Caco-2 (cell line): ENCODE measurements around the gene BMP15. TPM values are rescaled to one million over a fixed set of nuclear protein-coding genes. Genes with fewer than 3 reads are reported as not detected.

ENCODE experiments used
- Bru-seq: library from RNA; stranded (reverse); fragments of 400-500 nt; gene quantifications from one replicate; lab custom pipeline; 2021; lab: Mats Ljungman, UMichigan
- BruChase-seq, 2 experiments: library from RNA; stranded (reverse); fragments of 400-500 nt; gene quantifications; one replicate each; lab custom pipeline; 2021; lab: Mats Ljungman, UMichigan
- BruUV-seq: library from RNA; stranded (reverse); fragments of 400-500 nt; replicated peaks from 2 replicates; lab custom pipeline; 2021; lab: Mats Ljungman, UMichigan
- CTCF ChIA-PET: fragments of 300-600 bp; sonication (Branson Sonifier 250); formaldehyde crosslinking; loops from one replicate; lab custom pipeline; 2022; ENCODE audit warnings: antibody characterized with exemption; lab: Charles Lee
- POLR2A ChIA-PET: fragments of 300-600 bp; sonication (Branson Sonifier 250); formaldehyde crosslinking; loops from one replicate; lab custom pipeline; 2022; ENCODE audit warnings: antibody characterized with exemption; lab: Charles Lee
- DNase-seq, 2 experiments: peaks; one replicate each; pipeline versions ENCODE4 v3.0.0 to v3.0.0-alpha.2; 2020 to 2022
- H3K27me3 ChIP-seq: replicated peaks from 2 replicates; pipeline ENCODE4 v1.6.0; 2011; ENCODE audit warnings: low read length; ENCODE audit not compliant: control insufficient read depth, insufficient read depth
- H3K36me3 ChIP-seq: 2 replicates; pipeline ENCODE4 v1.5.1; 2011; ENCODE audit warnings: low read length; ENCODE audit not compliant: control insufficient read depth, insufficient read depth
- H3K4me1 ChIP-seq: fragments of 250-450 bp; sonication (Bioruptor Pico); 2 replicates; pipeline ENCODE4 v1.5.1; 2020; ENCODE audit warnings: mild to moderate bottlenecking
- H3K4me3 ChIP-seq: 2 replicates; pipeline ENCODE4 v1.5.1; 2011; ENCODE audit warnings: low read depth, mild to moderate bottlenecking, control low read depth, low read length
- H3K9me3 ChIP-seq: fragments of 250-450 bp; sonication (Bioruptor Pico); 2 replicates; pipeline ENCODE4 v1.5.1; 2020; ENCODE audit warnings: mild to moderate bottlenecking, moderate library complexity
- H3K27ac Mint-ChIP-seq: one replicate; pipeline ENCODE4 v1.8.0; 2022; ENCODE audit warnings: mixed read lengths; ENCODE audit not compliant: unreplicated experiment
- H3K27me3 Mint-ChIP-seq: one replicate; pipeline ENCODE4 v1.8.0; 2022; ENCODE audit warnings: mixed read lengths; ENCODE audit not compliant: insufficient read depth, unreplicated experiment
- H3K36me3 Mint-ChIP-seq: one replicate; pipeline ENCODE4 v1.8.0; 2022; ENCODE audit warnings: mild to moderate bottlenecking, mixed read lengths; ENCODE audit not compliant: insufficient read depth, unreplicated experiment
- H3K4me1 Mint-ChIP-seq: one replicate; pipeline ENCODE4 v1.8.0; 2022; ENCODE audit warnings: low read depth, mixed read lengths; ENCODE audit not compliant: unreplicated experiment
- H3K4me3 Mint-ChIP-seq: one replicate; pipeline ENCODE4 v1.8.0; 2022; ENCODE audit warnings: mild to moderate bottlenecking, moderate library complexity, mixed read lengths; ENCODE audit not compliant: unreplicated experiment
- H3K9me3 Mint-ChIP-seq: one replicate; pipeline ENCODE4 v1.8.0; 2022; ENCODE audit warnings: mixed read lengths; ENCODE audit not compliant: unreplicated experiment
- intact Hi-C: fragments of 100-400 bp; cut with micrococcal nuclease; formaldehyde crosslinking; loops from one replicate; pipeline ENCODE4 v1.10.0; 2022; ENCODE audit not compliant: unreplicated experiment
- long read RNA-seq: library from polyadenylated mRNA; stranded (forward); transcript quantifications from one replicate; pipeline ENCODE4 v2.0.0, GENCODE V29; 2022
- total RNA-seq: library from RNA; stranded (reverse); gene quantifications from 2 replicates; pipeline ENCODE4 v1.2.3, GENCODE V29; 2022
- TF ChIP-seq, protein P1 (sequence below), 2 experiments: fragments of 200-600 bp in 1 of 2; IDR thresholded peaks; 1 replicate in 1 of 2; 2 replicates in 1 of 2; pipeline versions ENCODE4 v1.5.1 to v1.8.0; 2011 to 2022; ENCODE audit warnings: antibody characterized with exemption in 1 of 2, control low read depth in 1 of 2, inconsistent platforms in 1 of 2, low read depth in 1 of 2, low read length in 1 of 2, mild to moderate bottlenecking in 1 of 2, moderate library complexity in 1 of 2; ENCODE audit not compliant: insufficient read depth in 1 of 2, severe bottlenecking in 1 of 2, unreplicated experiment in 1 of 2

The BMP15 gene
- total RNA-seq: not detected in 2 replicates
- Bru-seq, nascent RNA: not detected
- not detected for BruChase-seq, experiment 1, labeled RNA remaining after a 2-hour chase
- not detected for BruChase-seq, experiment 2, labeled RNA remaining after a 6-hour chase
- long read RNA-seq: 0 reads

DNA sequence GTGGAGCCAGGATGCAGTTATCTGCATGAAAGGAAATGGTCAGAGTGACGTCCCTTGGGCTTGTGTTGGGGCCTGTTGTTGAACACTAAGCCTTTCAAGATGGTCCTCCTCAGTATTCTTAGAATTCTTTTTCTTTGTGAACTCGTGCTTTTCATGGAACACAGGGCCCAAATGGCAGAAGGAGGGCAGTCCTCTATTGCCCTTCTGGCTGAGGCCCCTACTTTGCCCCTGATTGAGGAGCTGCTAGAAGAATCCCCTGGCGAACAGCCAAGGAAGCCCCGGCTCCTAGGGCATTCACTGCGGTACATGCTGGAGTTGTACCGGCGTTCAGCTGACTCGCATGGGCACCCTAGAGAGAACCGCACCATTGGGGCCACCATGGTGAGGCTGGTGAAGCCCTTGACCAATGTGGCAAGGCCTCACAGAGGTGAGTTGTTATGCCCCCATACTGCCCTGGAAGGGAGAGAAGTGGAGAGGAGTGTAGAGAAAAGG, at the start of gene BMP15:
TSS of gene BMP15 (plus strand) at position 51 of the 492 bp plus-strand sequence. CDS start at position 100, 49 bp downstream.
- Mint-ChIP-seq H3K4me3 (no peak within 1 kb of the TSS), H3K9me3 (no peaks in the 10 kb centered on the region), H3K4me1 (no peaks in the 10 kb centered on the region), H3K27me3 (peaks cover 7% of the 10 kb centered on the region), H3K36me3 (no peaks in the 10 kb centered on the region), H3K27ac (no peak within 1 kb of the TSS)
- ChIA-PET POLR2A (no interaction called here), CTCF (no interaction called here)
- H3K36me3 ChIP-seq: no peaks in the 10 kb centered on the region
- H3K4me3 ChIP-seq: no peak within 1 kb of the TSS
- TF ChIP-seq, protein P1, sequence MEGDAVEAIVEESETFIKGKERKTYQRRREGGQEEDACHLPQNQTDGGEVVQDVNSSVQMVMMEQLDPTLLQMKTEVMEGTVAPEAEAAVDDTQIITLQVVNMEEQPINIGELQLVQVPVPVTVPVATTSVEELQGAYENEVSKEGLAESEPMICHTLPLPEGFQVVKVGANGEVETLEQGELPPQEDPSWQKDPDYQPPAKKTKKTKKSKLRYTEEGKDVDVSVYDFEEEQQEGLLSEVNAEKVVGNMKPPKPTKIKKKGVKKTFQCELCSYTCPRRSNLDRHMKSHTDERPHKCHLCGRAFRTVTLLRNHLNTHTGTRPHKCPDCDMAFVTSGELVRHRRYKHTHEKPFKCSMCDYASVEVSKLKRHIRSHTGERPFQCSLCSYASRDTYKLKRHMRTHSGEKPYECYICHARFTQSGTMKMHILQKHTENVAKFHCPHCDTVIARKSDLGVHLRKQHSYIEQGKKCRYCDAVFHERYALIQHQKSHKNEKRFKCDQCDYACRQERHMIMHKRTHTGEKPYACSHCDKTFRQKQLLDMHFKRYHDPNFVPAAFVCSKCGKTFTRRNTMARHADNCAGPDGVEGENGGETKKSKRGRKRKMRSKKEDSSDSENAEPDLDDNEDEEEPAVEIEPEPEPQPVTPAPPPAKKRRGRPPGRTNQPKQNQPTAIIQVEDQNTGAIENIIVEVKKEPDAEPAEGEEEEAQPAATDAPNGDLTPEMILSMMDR (IDR thresholded peaks at IDR 0.05; ENCODE audit: insufficient read depth in 1 of 2, low read depth in 1 of 2, low read length in 1 of 2, severe bottlenecking in 1 of 2, unreplicated experiment in 1 of 2): no peak
- H3K4me1 ChIP-seq: no peaks in the 10 kb centered on the region
- BruUV-seq: no TSS peak
- intact Hi-C loops: no loop called here
- H3K9me3 ChIP-seq: no peaks in the 10 kb centered on the region
- no peak for DNase-seq
- no peaks in the 10 kb centered on the region for H3K27me3 ChIP-seq

DNA sequence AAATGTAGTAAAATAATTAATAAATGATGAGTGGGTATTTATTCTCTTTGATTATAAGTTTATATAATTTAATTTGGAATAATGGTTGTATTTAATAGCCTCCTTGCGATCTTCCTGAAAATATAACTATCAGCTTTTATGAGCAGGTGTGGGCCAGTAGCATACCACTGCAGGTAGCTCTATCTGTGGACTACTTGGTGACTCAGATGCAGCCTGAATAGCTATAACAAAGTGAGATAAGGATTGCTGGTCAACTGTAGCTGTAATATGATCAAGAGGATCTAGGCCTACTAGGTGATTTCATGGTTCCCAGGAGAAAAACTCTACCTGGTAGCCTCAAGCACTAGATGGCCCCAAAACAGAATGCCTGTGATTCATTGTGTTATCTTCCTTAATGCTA, 47.1 kb upstream of the BMP15 start:
- H3K36me3 ChIP-seq: no peaks in the 10 kb centered on the region
- ChIA-PET CTCF (no interaction called here), POLR2A (no interaction called here)
- no peak overlapping the region for H3K4me3 ChIP-seq
- TF ChIP-seq, protein P1 (IDR thresholded peaks at IDR 0.05; ENCODE audit: insufficient read depth in 1 of 2, low read depth in 1 of 2, low read length in 1 of 2, severe bottlenecking in 1 of 2, unreplicated experiment in 1 of 2): no peak
- H3K9me3 Mint-ChIP-seq: peaks cover 3% of the 10 kb centered on the region
- no peaks in the 10 kb centered on the region for H3K9me3 ChIP-seq
- no peaks in the 10 kb centered on the region for H3K4me1 ChIP-seq
- no peak overlapping the region for H3K27ac Mint-ChIP-seq
- intact Hi-C loops: no loop called here
- no TSS peak for BruUV-seq
- H3K4me3 Mint-ChIP-seq: no peak overlapping the region
- no peaks in the 10 kb centered on the region for H3K27me3 ChIP-seq
- H3K4me1 Mint-ChIP-seq: no peaks in the 10 kb centered on the region
- no peaks in the 10 kb centered on the region for H3K27me3 Mint-ChIP-seq
- DNase-seq: no peak
- no peaks in the 10 kb centered on the region for H3K36me3 Mint-ChIP-seq

- Mint-ChIP-seq H3K27me3 (no peaks in the 10 kb centered on the region), H3K4me1 (no peaks in the 10 kb centered on the region), H3K9me3 (no peaks in the 10 kb centered on the region), H3K4me3 (no peak overlapping the region), H3K36me3 (no peaks in the 10 kb centered on the region), H3K27ac (no peak overlapping the region)
- Histone ChIP-seq H3K27me3 (no peaks in the 10 kb centered on the region), H3K36me3 (no peaks in the 10 kb centered on the region), H3K9me3 (no peaks in the 10 kb centered on the region), H3K4me3 (no peak overlapping the region), H3K4me1 (no peaks in the 10 kb centered on the region)
- ChIA-PET CTCF (no interaction called here), POLR2A (no interaction called here)
- intact Hi-C loops: no loop called here
- TF ChIP-seq, protein P1 (IDR thresholded peaks at IDR 0.05; ENCODE audit: insufficient read depth in 1 of 2, low read depth in 1 of 2, low read length in 1 of 2, severe bottlenecking in 1 of 2, unreplicated experiment in 1 of 2): no peak
- BruUV-seq: no TSS peak
- DNase-seq: no peak
Observed at GRCh38 chrX:50865311-50865710, 45.2 kb upstream of the BMP15 start.
